Liver (tissue), 9 donors: ENCODE measurements around the gene MYBPHL. TPM values are rescaled to one million over a fixed set of nuclear protein-coding genes. Genes with fewer than 3 reads are reported as not detected.

Experiments used
- DNase-seq: peaks from one replicate; pipeline ENCODE4 v3.0.0-alpha.2; 2017; ENCODE audit warnings: low spot score
- H3K27ac ChIP-seq, 2 donors: one replicate each; pipeline ENCODE4 v1.7.0; 2013; ENCODE audit warnings: inconsistent platforms in 2 of 2, low read length in 2 of 2, control low read depth in 1 of 2, low read depth in 1 of 2, mild to moderate bottlenecking in 1 of 2
- H3K27me3 ChIP-seq, 4 donors: one replicate each; pipeline versions ENCODE4 v1.6.1 to v1.7.0; 2013; ENCODE audit warnings: low read length in 3 of 4, inconsistent platforms in 1 of 4, mild to moderate bottlenecking in 1 of 4, moderate library complexity in 1 of 4; ENCODE audit not compliant: control insufficient read depth in 4 of 4, insufficient read depth in 4 of 4
- H3K36me3 ChIP-seq, 4 donors: one replicate each; pipeline versions ENCODE4 v1.6.1 to v1.7.0; 2013; ENCODE audit warnings: low read length in 3 of 4, mild to moderate bottlenecking in 3 of 4, low read depth in 1 of 4, moderate library complexity in 1 of 4; ENCODE audit not compliant: control insufficient read depth in 4 of 4, insufficient read depth in 3 of 4
- H3K4me1 ChIP-seq, 4 donors: one replicate each; pipeline versions ENCODE4 v1.6.1 to v1.7.0; 2013; ENCODE audit warnings: low read length in 3 of 4, mild to moderate bottlenecking in 3 of 4, moderate library complexity in 1 of 4; ENCODE audit not compliant: control insufficient read depth in 4 of 4, insufficient read depth in 4 of 4
- H3K4me3 ChIP-seq, 3 donors: one replicate each; pipeline versions ENCODE4 v1.6.1 to v1.7.0; 2013; ENCODE audit warnings: low read length in 3 of 3, control low read depth in 1 of 3, low read depth in 1 of 3, mild to moderate bottlenecking in 1 of 3
- H3K9ac ChIP-seq, 2 donors: one replicate each; pipeline ENCODE4 v1.7.0; 2013; ENCODE audit warnings: low read length in 2 of 2, mild to moderate bottlenecking in 2 of 2, moderate library complexity in 2 of 2, control low read depth in 1 of 2, low read depth in 1 of 2
- H3K9me3 ChIP-seq, 4 donors: one replicate each; pipeline versions ENCODE4 v1.6.1 to v1.7.0; 2013; ENCODE audit warnings: low read length in 3 of 4; ENCODE audit not compliant: control insufficient read depth in 4 of 4
- EGR1 ChIP-seq, 2 donors: IDR thresholded peaks; 2 replicates each; pipeline ENCODE4 v1.6.1; 2016 to 2018; ENCODE audit warnings: antibody characterized with exemption in 2 of 2, low read depth in 2 of 2
- FOXA1 ChIP-seq: IDR thresholded peaks from 2 replicates; pipeline ENCODE4 v1.6.1; 2016; ENCODE audit warnings: antibody characterized with exemption
- FOXA2 ChIP-seq: IDR thresholded peaks from 2 replicates; pipeline ENCODE4 v1.6.1; 2016; ENCODE audit warnings: antibody characterized with exemption
- HNF4G ChIP-seq: IDR thresholded peaks from 2 replicates; pipeline ENCODE4 v1.6.1; 2016; ENCODE audit warnings: antibody characterized with exemption
- JUND ChIP-seq, 2 donors: IDR thresholded peaks; 2 replicates each; pipeline ENCODE4 v1.6.1; 2016; ENCODE audit warnings: antibody characterized with exemption in 2 of 2
- RXRA ChIP-seq, 2 donors: IDR thresholded peaks; 2 replicates each; pipeline ENCODE4 v1.6.1; 2017 to 2018; ENCODE audit warnings: antibody characterized with exemption in 2 of 2, mild to moderate bottlenecking in 1 of 2
- SP1 ChIP-seq: IDR thresholded peaks from 2 replicates; pipeline ENCODE4 v1.6.1; 2018; ENCODE audit warnings: antibody characterized with exemption, mild to moderate bottlenecking
- TAF1 ChIP-seq: conservative IDR thresholded peaks from 2 replicates; pipeline ENCODE4 v1.6.1; 2016; ENCODE audit warnings: antibody characterized with exemption, mild to moderate bottlenecking
- whole genome bisulfite sequencing: extraction: QIAGEN DNeasy Blood & Tissue Kit; methylation state at CpG from one replicate; pipeline ENCODE4 v1.1.7; 2013; 5-methylcytosine and 5-hydroxymethylcytosine counted together
- polyA plus RNA-seq, 2 donors: library from polyadenylated mRNA; stranded (reverse) in 1 of 2; unstranded in 1 of 2; fragments of 200-250 nt in 1 of 2; fragments of >200 nt in 1 of 2; fragmentation: Nextera tagmentation in 1 of 2; extraction: Ambion mirVana in 1 of 2; gene quantifications; one replicate each; pipeline versions ENCODE4 v1.2.1 to v1.2.3, GENCODE V29; 2013 to 2015
- total RNA-seq, 2 donors: library from RNA; depleted of rRNA; stranded (reverse); fragments of >200 nt; gene quantifications; one replicate each; pipeline ENCODE4 v1.2.3, GENCODE V29; 2014
- TF ChIP-seq, protein P1 (sequence below): IDR thresholded peaks from 2 replicates; pipeline ENCODE4 v1.6.1; 2016; ENCODE audit warnings: antibody characterized with exemption
- TF ChIP-seq, protein P2 (sequence below): IDR thresholded peaks from 2 replicates; pipeline ENCODE4 v1.6.1; 2016; ENCODE audit warnings: antibody characterized with exemption, mild to moderate bottlenecking
- TF ChIP-seq, protein P3 (sequence below): fragments of 150-350 bp; IDR thresholded peaks from 2 replicates; pipeline ENCODE4 v1.5.1; 2017; ENCODE audit warnings: improper control_type of control experiment, low read depth, low read length; ENCODE audit not compliant: missing input control
- TF ChIP-seq, protein P4 (sequence below): IDR thresholded peaks from 2 replicates; pipeline ENCODE4 v1.6.1; 2016; ENCODE audit warnings: antibody characterized with exemption
- donor health status: healthy.
- donor health status: healthy.
- donor health status: healthy.
- donor health status: healthy.
- donor health status: healthy.

Gene MYBPHL
- total and polyA plus RNA-seq, 4 donors = not detected

DNA sequence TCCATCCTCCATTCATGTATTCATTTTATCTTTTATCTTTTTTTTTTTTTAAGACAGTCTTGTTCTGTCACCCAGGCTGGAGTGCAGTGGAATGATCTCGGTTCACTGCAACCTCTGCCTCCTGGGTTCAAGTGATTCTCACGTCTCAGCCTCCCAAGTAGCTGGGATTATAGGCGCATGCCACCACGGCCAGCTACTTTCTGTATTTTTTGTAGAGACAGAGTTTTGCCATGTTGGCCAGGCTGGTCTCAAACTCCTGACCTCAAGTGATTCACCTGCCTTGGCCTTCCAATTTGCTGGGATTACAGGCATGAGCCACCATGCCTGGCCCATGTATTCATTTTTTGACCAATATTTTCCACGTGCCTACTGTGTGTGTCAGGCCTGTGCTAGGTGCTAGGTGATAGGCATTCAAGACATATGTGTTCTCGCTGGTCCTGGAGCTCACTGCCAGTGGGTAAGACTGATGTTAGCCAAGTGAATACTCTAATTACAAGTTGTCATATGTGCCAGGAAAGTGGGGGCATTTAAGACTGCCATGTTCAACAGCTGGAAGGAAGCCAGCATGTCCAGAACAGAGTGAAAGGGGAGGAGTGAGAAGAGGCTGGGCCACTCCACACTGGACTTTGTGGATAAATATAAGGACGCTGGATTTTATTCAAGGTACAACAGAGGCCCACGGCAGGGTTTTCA lies 62.8 kb downstream of the MYBPHL start (continued):
- TF ChIP-seq FOXA1 (no peak), SP1 (no peak), EGR1 (IDR thresholded peaks at IDR 0.05; ENCODE audit: low read depth in 2 of 2) (no peak), RXRA (IDR thresholded peaks at IDR 0.05) (no peak)
- TF ChIP-seq, protein P1, sequence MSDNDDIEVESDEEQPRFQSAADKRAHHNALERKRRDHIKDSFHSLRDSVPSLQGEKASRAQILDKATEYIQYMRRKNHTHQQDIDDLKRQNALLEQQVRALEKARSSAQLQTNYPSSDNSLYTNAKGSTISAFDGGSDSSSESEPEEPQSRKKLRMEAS = no peak
- TF ChIP-seq, protein P2, sequence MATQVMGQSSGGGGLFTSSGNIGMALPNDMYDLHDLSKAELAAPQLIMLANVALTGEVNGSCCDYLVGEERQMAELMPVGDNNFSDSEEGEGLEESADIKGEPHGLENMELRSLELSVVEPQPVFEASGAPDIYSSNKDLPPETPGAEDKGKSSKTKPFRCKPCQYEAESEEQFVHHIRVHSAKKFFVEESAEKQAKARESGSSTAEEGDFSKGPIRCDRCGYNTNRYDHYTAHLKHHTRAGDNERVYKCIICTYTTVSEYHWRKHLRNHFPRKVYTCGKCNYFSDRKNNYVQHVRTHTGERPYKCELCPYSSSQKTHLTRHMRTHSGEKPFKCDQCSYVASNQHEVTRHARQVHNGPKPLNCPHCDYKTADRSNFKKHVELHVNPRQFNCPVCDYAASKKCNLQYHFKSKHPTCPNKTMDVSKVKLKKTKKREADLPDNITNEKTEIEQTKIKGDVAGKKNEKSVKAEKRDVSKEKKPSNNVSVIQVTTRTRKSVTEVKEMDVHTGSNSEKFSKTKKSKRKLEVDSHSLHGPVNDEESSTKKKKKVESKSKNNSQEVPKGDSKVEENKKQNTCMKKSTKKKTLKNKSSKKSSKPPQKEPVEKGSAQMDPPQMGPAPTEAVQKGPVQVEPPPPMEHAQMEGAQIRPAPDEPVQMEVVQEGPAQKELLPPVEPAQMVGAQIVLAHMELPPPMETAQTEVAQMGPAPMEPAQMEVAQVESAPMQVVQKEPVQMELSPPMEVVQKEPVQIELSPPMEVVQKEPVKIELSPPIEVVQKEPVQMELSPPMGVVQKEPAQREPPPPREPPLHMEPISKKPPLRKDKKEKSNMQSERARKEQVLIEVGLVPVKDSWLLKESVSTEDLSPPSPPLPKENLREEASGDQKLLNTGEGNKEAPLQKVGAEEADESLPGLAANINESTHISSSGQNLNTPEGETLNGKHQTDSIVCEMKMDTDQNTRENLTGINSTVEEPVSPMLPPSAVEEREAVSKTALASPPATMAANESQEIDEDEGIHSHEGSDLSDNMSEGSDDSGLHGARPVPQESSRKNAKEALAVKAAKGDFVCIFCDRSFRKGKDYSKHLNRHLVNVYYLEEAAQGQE = no peak

DNA sequence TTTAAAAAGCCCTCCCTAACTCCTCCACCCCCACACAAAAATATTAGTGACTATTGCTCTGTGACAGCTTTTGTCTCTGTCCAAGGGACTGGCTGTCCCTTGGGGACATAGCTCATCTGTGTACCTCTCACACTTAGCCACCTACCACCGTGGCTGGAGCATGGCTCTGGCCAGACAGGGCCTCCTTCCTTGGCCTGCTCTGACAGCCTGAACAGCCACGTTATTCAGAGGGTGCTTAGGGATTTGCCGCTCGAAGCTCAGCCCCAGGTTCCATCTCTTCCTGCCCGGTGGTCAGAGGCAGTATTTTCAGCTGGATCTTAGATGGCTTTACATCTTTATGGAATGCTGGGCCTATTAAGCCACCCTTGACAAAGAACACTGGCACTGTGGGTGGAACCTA lies 63.6 kb downstream of the MYBPHL start:
- DNase-seq = no peak
- Histone ChIP-seq H3K27me3 (no peaks in the 10 kb centered on the region), H3K9me3 (no peaks in the 10 kb centered on the region), H3K27ac (no peak overlapping the region), H3K36me3 (peaks cover 0 to 10% (median 4%) of the 10 kb centered on the region in 4 donors), H3K4me3 (no peak overlapping the region), H3K4me1 (peaks cover 0 to 16% (median 5%) of the 10 kb centered on the region in 4 donors), H3K9ac (no peak overlapping the region)
- 83% methylated on average over 5 of the region's 5 CpGs for WGBS
- TF ChIP-seq, protein P1 = no peak
- TF ChIP-seq EGR1 (IDR thresholded peaks at IDR 0.05; ENCODE audit: low read depth in 2 of 2) (no peak), TAF1 (no peak), HNF4G (no peak), FOXA2 (no peak), RXRA (IDR thresholded peaks at IDR 0.05) (no peak), JUND (IDR thresholded peaks at IDR 0.05) (no peak), FOXA1 (no peak)
- TF ChIP-seq, protein P3, sequence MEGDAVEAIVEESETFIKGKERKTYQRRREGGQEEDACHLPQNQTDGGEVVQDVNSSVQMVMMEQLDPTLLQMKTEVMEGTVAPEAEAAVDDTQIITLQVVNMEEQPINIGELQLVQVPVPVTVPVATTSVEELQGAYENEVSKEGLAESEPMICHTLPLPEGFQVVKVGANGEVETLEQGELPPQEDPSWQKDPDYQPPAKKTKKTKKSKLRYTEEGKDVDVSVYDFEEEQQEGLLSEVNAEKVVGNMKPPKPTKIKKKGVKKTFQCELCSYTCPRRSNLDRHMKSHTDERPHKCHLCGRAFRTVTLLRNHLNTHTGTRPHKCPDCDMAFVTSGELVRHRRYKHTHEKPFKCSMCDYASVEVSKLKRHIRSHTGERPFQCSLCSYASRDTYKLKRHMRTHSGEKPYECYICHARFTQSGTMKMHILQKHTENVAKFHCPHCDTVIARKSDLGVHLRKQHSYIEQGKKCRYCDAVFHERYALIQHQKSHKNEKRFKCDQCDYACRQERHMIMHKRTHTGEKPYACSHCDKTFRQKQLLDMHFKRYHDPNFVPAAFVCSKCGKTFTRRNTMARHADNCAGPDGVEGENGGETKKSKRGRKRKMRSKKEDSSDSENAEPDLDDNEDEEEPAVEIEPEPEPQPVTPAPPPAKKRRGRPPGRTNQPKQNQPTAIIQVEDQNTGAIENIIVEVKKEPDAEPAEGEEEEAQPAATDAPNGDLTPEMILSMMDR = no peak
- TF ChIP-seq, protein P2 = no peak
- TF ChIP-seq, protein P4, sequence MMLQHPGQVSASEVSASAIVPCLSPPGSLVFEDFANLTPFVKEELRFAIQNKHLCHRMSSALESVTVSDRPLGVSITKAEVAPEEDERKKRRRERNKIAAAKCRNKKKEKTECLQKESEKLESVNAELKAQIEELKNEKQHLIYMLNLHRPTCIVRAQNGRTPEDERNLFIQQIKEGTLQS = no peak
